CD4-positive, alpha-beta T cell treated with Interleukin-12 subunit alpha and Interleukin-12 subunit beta, for 1 hour (primary cell): ENCODE data around the gene IPO7.
"Not testable (repeated sequence)": the region's sequence is repeated elsewhere in the genome, so short reads cannot be mapped to it uniquely, and the experiment has no call there.

Experiments
- DNase-seq: peaks from one replicate; pipeline ENCODE4 v3.0.0-alpha.2; 2020

Gene IPO7

DNA sequence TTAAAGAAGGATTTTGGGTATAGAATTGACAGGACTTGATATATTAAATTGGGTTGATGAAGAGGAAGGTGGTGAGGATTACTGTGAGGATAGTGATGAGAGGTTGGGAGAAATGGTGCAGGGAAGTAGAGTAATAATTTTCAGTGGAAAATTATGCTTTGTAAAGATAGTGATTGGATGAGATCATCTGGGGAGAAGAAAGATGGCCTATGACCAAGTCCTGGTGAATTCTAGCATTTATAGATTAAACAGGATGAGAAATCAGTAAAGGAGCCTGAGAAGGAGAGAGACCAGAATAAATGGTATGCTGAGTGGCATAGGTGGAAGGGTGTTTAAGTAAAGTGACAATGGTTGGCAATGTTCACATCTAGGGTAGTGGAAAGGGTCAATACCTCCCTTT is 15.0 kb downstream of the IPO7 start:
- no peak for DNase-seq

DNA sequence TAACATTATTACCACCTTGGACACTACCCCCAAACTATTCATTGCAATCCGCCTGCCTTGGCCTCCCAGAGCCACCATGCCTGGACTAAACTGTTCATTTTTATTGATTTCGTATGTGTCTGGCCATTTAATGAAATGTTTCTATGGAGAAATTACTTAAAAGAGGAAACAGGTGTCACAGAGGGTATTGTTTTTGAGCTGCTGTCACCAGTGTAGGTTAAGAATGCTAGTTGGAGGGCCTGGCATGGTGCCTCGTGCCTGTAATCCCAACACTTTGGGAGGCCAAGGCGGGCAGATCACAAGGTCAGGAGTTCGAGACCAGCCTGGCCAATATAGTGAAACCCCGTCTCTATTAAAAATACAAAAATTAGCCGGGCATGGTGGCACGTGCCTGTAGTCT is 17.4 kb downstream of the IPO7 start:
- DNase-seq = not testable (repeated sequence)

DNA sequence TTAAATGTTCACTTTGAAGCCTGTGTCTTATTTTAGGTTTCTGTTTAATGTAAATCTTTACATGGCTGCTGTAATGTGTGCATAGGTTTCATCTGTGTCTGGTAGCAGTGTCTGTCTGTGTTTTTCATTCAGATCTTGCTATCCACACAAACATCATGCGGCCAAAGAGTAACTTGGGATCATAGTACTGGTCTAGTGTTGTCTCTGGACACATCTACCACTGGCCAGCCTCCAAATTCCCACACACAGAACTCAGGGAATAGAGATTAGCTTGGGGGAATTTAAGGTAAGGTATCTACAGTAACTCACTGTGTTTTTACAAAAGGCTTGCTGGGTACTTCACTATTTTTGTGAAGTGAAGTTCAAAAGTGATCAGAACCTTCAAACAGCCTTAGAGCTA is 44.3 kb downstream of the IPO7 start:
- no peak for DNase-seq

DNA sequence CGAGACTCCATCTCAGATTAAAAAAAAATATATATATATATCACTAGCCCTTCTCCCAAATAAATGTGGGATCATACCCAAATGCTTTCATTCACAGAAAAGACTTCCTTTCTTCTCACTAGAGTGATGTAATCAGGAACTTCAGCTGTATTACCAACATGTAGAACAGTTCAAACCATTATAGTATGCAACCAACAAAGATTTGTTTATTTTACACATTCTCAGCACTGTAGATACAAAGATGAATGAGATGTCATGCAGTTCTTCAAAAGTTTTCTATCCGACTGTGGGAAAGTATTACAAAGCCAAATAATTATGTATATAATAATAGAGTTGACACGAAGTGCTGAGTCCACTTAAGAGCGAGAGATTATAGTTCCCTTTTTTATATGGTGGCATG is 54.2 kb downstream of the IPO7 start:
- no peak for DNase-seq

DNA sequence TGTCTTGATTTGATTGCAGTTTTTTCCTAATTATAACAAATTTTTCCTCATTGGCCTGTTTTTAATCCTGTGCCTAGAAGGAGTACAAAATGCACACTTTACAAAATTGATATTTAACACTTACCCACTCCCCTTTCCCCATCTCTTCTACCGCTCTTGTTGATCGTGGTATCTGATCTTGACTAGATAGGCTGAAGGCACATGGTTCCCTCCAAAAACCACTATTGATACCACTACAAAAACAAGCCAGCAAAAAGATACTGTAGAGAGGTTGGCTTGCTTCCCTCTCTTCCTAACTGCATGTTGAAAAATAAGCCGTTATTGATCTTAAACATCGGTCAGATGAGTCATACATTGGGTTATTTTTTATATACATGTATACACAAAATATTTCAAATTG is 61.8 kb downstream of the IPO7 start:
- DNase-seq = no peak

DNA sequence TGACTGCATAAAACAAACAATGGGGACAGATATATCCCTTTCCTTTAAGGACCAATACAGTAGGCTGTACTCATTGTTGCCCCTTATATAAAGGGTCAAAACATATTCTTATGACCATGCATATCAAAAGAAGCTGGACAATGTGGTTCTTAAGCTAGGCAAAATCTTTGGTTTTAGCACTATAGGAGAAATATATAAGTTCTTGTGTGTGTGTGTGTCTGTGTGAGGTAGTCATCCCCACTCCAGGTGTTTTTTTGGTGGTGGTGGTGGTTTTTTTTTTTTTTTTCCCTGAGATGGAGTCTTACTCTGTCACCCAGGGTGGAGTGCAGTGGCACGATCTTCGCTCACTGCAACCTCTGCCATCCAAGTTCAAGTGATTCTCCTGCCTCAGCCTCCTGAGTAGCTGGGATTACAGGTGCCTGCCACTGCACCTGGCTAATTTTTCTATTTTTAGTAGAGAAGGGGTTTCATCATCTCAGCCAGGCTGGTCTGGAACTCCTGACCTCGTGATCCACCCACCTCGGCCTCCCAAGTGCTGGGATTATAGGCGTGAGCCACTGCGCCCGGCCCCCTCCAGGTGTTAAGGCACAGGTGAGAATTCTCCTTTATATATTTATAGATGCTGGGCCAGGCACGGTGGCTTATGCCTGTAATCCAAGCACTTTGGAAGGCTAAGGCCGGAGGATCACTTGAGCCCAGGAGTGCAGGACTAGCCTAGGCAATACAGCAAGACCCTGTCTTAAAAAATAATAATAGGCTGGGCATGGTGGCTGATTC is 64.3 kb downstream of the IPO7 start:
- DNase-seq = no peak

DNA sequence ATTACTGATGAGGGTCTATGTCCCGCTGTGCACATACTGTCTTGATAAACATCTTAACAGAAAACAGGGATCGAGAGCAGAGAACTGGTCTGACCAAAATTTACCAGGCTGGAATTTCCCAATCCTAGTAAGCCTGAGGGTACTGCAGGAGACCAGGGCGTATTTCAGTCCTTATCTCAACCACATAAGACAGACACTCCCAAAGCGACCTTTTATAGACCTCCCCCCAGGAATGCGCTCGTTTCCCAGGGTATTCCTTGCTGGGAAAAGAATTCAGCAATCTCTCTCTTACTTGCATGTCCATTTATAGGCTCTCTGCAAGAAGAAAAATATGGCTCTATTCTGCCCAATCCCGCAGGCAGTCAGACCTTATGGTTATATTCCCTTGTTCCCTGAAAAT is 67.6 kb downstream of the IPO7 start:
- not testable (repeated sequence) for DNase-seq

DNA sequence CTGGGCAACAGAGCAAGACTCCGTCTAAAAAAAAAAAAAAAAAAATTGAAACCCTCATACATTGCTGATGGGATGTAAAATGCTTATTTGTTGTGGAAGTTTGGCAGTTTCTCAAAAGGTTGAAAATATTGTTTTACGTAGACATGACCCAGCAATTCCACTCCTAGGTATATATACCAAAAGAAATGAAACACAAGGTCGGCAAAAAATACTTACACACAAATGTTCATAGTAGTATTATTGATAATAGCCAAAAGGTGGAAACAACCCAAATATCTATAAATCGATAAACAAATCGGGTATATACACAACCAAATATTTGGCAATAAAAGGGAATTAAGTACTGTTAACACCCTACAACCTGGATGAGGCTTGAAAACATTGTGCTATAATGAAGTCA is 71.3 kb downstream of the IPO7 start:
- DNase-seq = no peak

DNA sequence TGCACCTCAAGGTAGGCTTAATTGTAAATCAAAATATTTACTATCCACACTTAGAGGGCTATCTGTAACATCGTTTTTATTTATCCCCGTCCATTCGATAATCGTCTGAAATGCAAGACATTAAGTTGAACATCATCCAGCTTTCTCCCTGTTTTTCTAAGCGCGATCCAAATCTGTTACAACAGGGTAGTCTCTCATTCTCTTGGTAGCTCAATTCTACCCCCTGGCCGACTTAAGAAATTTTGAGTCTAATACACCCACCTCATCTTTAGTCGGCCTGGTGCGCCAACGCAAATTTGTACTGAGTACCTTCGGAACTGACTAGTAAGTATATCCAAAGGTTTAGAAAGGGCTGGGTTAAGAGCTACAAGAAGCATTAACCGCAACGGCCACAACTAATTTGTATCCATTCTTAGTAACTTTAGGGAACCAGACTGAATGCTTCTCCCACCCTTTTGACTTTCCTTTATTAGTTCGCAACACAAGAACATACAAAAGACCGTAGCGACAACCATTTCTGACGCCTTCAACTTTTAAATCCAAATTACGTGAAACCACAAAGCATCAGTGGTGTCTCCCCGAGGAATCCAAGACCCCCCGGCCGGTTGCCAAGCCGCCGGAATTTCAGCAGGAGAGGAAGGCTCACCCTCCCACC is 75.3 kb downstream of the IPO7 start:
- DNase-seq = peak; percentile 43

DNA sequence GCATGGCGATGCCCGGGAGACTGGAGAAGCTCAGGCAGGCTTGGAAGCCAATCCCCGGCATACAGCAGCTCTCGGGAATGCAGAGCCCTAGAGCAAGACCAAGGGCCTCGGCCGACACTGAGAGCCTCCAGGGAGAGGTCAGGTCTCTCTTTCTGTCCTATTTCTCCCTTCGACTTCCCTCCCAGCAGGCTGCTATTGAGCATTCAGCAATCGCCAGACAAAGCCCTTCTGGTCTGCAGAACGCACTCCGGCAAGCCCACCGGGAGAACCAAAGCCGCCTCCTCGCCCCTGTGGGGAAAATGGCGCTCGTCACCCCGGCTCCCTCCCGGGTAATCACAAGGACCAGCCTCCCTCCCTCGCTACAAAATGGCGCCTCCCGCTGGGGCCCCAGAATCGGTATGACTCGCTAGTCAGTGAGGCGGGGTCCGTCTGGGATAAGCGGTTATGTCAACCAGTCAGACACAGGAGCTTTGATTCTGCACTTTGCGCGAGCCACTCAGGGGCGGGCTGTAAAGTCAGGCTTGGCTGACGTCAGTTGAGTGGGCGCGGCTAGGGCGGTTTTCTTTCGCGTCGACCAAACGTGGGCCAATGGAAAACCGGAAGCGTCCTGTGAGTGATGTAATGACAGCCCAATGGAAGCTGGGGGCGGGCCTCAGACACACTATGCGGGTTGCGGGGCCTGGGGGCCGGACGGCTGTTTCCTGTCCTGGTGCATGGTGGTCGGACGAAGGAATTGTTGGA is 76.0 kb downstream of the IPO7 start, which contains the start of gene ZNF143:
Gene ZNF143 (plus strand): TSS at position 691 of the 741 bp plus-strand sequence. CDS start 10,297 bp downstream, outside the sequence.
- DNase-seq = peak; percentile 100

DNA sequence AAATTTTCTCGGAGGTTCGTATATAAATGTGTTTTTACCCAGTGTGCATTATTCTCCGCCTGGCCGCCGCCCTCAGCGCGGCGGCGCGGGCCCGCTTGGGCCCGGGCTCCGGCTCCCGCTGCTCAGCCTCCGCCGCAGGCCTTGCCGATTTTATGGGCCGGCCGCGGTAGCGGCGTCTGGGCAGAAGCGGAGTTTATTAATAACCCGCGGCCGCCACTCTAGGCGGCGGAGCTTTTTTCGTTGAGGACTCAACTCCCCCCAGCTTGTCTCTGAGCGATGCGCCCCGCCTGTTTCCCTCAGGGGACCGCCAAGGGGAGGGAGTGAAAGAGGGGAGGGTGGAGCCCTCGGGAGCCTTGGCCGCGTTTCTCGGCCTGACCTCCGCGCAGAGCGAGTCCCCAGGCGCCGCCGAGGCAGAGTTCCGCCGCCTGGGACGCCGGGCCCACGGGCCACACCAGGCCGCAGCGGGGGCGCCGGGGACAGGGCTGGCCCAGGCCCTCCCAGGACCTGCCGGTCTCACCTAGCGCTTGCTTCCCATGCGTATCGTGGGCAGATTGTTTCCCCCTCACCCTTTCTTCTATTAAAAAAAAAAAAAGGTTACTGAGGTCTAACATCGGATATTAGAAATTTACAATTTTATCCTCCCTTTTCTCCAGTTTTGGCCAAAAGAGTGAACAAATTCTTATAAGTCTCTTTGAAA is 76.8 kb downstream of the IPO7 start:
- peak; percentile 84 for DNase-seq

DNA sequence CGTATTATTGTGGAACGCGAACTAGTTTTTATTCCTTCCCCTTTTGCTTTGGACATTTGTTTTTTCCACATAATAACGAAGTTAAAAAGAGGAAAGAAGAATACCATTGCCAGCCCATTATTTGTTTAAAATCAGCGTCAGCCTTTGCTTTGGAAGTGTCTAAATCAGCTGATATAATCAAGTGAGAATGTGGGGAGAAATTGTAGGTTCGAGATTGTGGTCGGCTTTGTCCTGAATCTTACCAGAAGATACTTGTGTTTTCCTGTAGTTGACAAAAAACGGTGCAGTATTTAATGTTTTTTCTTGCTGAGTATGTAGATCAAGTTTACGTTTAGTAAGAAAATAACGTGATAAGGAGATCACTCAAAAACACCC is 77.3 kb downstream of the IPO7 start:
- peak; percentile 31 for DNase-seq

DNA sequence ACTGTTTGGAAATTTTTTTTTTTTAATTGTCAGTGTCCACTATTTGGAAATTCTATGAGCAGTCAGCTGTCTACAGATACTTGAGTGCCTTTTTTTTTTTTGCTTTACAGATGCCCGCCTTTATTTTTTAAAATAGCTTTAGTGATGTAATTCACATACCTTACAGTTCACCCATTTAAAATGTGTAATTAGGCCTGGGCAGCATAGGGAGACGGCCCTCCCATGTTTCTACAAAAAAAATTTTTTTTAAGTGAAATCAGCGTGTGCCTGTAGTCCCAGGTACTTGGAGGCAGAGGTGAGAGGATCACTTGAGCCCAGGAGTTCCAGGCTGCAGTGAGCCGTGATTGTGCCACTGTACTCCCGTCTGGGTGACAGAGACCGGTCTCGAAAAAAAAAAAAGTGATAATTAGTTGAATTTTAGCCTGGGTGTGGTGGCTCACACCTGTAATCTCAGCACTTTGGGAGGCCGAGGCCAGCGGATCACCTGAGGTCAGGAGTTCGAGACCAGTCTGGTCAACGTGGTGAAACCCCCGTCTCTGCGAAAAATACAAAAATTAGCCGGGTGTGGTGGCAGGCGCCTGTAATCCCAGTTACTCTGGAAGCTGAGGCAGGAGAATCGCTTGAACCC is 77.8 kb downstream of the IPO7 start:
- DNase-seq = no peak

DNA sequence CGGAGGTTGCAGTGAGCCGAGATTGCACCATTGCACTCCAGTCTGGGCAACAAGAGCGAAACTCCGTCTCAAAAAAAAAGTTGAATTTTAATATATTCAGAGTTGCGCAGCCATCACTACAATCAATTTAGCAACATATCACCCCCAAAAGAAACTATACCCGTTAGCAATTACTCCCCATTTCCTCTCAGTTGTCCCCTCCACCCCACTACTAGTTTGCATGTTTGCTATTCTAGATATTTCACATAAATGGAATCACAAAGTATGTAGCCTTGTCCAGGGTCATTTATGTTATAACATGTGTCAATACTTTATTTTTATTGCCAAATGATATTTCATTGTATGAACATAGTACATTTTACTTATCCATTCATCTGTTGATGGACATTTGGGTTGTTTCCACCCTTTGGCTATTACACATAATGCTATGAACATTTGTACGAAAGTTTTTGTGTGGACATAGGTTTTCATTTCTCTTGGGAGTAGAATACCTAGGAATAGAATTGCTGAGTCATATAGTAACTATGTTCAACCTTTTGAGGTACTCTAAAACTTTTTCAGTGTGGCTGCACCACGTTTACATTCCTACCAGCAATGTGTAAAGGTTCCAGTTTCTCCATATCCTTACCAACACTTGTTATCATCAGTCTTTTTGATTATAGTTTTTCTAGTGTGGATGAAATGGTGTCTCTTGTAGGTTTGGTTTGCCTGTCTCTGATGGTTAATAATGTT is 78.5 kb downstream of the IPO7 start:
- DNase-seq = no peak

DNA sequence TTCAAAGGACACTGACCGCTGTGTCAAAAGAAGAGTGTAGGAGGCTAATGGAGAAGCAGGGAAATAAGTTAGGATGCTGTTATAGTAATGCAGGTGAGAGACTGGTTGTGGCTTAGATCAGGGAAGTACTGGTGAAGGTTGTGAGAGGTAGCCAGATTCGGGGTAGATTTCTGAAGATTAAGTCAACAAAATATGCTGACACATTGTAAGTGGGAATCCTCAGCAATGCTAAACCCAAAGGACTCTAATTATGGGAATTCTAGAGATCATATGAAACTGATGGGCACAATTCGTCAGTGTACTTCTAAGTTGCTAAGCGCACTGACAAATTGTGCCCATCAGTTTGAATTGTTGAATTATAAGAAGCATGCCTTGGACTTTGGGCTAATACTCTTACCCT is 86.3 kb downstream of the IPO7 start:
- no peak for DNase-seq

DNA sequence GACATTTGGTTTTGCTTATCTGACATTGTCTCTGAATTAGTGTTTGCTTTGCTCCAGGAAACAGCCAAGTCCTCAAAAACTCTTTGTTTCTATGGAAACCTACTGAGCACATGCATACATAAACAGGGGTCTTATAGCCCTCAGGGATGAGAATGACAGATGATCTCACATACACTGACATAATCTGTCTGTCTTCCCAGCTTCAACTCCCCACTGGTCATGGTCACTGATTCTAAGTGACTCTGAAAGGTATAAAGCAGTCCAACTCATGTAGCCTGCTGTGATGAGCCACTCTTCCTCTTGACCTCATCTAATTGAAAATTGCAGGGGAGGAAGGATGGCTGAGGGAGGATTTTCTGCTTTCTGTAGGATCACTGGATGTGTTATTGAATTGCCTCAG is 89.0 kb downstream of the IPO7 start:
- no peak for DNase-seq

DNA sequence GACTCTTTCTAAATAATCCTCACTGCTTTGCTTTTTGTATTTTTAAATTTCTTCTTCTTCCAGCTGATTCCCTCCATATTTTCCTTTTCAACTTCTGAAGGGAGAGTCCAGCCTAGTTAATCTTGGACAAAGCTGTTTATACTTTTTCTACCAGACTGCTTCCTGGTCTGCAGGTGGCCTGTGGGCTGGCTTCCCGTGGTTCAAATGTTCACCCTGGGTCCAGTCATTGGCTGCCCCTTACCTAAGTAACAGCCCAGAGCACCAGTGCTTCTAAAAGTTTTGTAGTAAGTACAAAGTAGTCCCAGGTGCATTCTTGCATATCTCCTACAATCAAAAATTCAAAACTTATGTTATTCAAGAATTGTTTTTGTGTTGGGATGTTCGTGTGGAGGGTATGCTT is 95.4 kb downstream of the IPO7 start:
- no peak for DNase-seq

DNA sequence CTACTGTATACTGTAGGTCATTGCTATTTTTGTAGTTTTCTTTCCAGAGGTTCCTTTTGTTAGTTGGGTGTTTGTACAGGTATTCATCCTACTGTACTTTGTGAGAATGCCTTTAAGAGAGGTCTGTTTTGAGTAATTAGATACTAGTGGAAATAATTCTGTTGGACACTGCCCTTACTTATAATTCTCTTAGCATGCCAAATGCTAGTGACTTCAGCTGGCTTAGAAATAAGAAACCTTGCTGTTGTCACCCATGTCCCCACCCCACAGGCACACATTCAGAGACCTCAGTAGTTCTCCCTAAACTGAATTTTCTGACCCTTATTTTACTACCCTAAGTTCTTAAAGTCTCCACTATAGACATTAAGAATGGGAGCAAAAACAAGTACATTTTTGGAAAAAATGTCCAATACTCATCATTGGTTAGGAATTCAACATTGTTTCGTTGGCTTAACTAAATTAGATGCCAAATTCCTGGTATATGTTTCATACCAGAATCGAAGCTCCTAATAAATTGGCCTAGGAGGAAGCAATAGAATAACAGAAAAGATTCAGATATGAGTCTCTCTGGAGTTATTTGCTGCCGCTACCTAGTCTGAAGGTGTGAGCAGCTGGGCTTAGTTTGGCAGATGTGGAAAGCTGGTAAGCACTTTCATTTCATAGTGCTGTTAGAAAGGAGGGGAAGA is 104.8 kb downstream of the IPO7 start:
- DNase-seq = no peak

DNA sequence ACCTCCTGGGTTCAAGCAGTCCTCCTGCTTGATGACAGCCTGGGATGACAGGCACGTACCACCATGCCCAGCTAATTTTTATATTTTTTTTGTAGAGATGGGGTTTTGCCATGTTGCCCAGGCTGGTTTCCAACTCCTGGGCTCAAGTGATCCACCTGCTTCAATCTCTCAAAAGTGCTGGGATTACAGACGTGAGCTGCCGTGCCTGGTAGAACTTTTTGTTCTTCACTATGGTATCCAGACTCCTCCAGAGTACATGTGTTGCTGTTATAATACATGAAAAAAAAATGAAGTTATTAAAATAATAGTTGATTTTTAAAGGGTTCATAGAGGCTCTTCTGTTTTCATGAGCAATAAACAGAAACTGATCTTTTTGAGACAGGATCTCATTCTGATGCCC is 105.9 kb downstream of the IPO7 start:
- no peak for DNase-seq

DNA sequence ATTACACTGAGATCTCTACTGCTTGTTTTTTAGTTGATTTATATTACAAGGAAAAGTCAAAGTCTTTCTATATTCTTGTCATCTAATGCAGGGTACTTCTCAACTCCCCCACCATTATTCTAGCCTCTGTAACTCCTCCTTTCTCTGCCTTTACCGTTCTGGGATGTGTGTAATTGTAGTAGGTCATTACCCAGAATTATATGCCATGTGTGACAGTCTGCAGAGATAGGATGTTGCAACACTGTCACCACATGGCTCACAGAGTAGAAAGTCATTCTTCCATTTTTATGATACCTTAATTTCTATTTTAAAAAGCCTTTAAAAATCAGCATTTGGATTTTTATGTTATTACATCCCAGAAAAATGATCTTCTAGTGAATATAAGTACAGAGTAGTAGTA is 109.0 kb downstream of the IPO7 start:
- no peak for DNase-seq

DNA sequence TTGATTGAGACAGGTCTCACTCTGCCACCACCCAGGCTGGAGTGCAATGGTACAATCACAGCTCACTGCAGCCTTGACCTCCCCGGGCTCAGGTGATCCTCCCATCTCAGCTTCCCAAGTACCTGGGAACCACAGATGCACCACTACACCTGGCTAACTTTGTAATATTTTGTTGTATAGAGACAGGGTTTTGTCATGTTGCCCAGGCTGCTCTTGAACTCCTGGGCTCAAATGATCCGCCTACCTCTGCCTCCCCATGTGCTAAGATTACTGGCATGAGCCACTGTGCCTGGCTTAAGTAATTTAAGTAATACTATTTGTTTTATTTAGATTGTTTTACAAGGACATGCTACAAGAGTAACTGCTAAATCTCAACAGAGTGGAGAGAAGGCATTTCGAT is 109.9 kb downstream of the IPO7 start:
- DNase-seq = no peak
